22Rv1 (cell line): ENCODE results near the gene CNTNAP2.

ENCODE experiments used
- ZFX ChIP-seq: fragments of 450-650 bp; IDR thresholded peaks from 2 replicates; pipeline ENCODE4 v1.6.1; 2017; ENCODE audit warnings: antibody characterized with exemption, borderline replicate concordance
- TF ChIP-seq, protein P1 (sequence below): fragments of 450-650 bp; IDR thresholded peaks from 2 replicates; pipeline ENCODE4 v1.5.1; 2017; ENCODE audit warnings: mild to moderate bottlenecking

DNA sequence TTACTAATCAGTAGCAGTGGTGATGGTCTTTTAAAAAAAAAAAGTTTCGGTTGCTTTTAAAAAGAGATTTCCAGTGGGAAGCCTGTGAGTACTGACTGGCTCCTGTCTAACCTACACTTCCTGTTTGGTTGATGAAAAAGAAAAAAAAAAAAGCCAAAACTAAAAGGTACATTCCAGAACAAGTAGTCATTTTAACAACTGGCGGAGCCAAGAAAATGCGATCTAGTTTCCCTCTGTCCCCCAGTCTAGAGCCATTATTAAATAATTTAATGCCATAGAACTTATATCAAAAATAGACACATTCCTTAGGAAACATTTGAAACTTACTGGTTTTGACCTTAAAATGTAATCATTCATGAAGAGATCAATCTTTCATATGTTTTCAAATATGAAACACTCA lies 2219.8 kb downstream of the CNTNAP2 start:
- TF ChIP-seq, protein P1, sequence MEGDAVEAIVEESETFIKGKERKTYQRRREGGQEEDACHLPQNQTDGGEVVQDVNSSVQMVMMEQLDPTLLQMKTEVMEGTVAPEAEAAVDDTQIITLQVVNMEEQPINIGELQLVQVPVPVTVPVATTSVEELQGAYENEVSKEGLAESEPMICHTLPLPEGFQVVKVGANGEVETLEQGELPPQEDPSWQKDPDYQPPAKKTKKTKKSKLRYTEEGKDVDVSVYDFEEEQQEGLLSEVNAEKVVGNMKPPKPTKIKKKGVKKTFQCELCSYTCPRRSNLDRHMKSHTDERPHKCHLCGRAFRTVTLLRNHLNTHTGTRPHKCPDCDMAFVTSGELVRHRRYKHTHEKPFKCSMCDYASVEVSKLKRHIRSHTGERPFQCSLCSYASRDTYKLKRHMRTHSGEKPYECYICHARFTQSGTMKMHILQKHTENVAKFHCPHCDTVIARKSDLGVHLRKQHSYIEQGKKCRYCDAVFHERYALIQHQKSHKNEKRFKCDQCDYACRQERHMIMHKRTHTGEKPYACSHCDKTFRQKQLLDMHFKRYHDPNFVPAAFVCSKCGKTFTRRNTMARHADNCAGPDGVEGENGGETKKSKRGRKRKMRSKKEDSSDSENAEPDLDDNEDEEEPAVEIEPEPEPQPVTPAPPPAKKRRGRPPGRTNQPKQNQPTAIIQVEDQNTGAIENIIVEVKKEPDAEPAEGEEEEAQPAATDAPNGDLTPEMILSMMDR, result no peak
- no peak for TF ChIP-seq ZFX
